Stomach smooth muscle (tissue), 2 donors: ENCODE measurements around the gene NID2.
A peak's percentile ranks its signal among the peaks of the same experiment; 100 is the strongest.

Experiments
- H3K27ac ChIP-seq: one replicate; pipeline ENCODE4 v1.7.0; 2013; ENCODE audit warnings: mild to moderate bottlenecking, low read length, inconsistent platforms
- H3K27me3 ChIP-seq, 2 donors: one replicate each; pipeline ENCODE4 v1.7.0; 2013; ENCODE audit warnings: low read length in 2 of 2; ENCODE audit not compliant: insufficient read depth in 2 of 2, control insufficient read depth in 1 of 2
- H3K36me3 ChIP-seq, 2 donors: one replicate each; pipeline ENCODE4 v1.7.0; 2013; ENCODE audit warnings: low read length in 2 of 2; ENCODE audit not compliant: control insufficient read depth in 2 of 2, insufficient read depth in 2 of 2
- H3K4me1 ChIP-seq: one replicate; pipeline ENCODE4 v1.7.0; 2013; ENCODE audit warnings: low read length; ENCODE audit not compliant: control insufficient read depth, insufficient read depth
- H3K4me3 ChIP-seq, 2 donors: one replicate each; pipeline ENCODE4 v1.7.0; 2013; ENCODE audit warnings: low read length in 2 of 2
- H3K9ac ChIP-seq, 2 donors: one replicate each; pipeline ENCODE4 v1.7.0; 2013; ENCODE audit warnings: low read length in 2 of 2, mild to moderate bottlenecking in 1 of 2
- H3K9me3 ChIP-seq, 2 donors: one replicate each; pipeline ENCODE4 v1.7.0; 2013; ENCODE audit warnings: low read length in 2 of 2; ENCODE audit not compliant: control insufficient read depth in 2 of 2
- donor health status: healthy.
- donor health status: Pancreatic carcinoma.

Gene NID2

DNA sequence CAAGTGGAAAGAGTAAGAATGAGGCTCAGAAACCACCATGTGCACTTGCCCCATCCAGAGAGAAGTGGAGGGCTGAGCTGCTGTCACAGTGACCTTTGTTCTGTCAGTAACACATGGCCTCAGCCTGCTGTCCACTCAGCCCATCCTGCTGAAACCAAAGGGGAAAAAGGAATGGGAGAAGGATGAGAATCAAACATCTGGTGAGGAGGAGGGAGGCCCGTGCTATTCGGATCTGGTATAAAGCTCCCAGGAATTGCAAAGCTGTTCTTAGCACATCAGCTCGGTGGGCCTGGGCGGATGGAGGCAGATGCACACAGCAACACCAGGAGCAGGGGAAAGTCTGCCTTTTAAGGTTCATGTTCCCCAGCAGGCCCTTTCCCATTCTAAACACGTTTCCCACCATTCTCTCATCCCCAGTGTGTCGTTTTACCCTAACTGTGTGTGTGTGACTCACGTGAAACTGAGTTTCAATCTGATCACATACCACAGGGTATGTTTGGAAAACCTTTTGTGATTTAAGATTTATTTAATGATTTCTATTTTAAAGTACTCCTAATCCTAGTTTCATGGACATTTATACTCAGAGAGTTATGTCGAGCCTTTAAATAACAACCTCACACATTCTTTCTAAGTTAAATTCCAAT is 42.7 kb downstream of the NID2 start:
- H3K27me3 ChIP-seq = no peaks in the 10 kb centered on the region
- peaks cover 20% of the 10 kb centered on the region for H3K4me1 ChIP-seq
- peaks cover 18 to 40% of the 10 kb centered on the region in 2 donors for H3K36me3 ChIP-seq
- H3K27ac ChIP-seq = no peak overlapping the region
- no peak overlapping the region for H3K4me3 ChIP-seq
- no peaks in the 10 kb centered on the region for H3K9me3 ChIP-seq
- H3K9ac ChIP-seq = no peak overlapping the region

DNA sequence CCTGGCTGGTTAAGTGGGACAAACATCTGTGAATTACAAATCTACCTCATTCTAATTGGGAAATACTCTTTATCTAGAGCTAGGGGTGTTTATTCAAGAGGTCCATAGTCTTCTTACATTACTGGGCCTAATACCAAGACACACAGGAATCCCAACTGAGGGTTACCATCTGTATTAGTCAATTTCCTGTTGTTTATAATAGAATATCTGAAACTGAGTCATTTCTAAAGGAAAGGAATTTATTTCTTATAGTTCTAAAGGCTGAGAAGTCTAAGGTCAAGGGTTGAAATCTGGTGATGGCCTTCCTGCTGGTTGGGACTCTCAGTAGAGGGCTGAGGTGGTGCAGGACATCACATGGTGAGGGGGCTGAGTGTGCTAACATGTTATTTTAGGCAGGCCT is 43.5 kb downstream of the NID2 start:
- H3K9me3 ChIP-seq = no peaks in the 10 kb centered on the region
- no peak overlapping the region for H3K9ac ChIP-seq
- peaks cover 15% of the 10 kb centered on the region for H3K4me1 ChIP-seq
- no peak overlapping the region for H3K27ac ChIP-seq
- no peaks in the 10 kb centered on the region for H3K27me3 ChIP-seq
- peaks cover 15 to 40% of the 10 kb centered on the region in 2 donors for H3K36me3 ChIP-seq
- H3K4me3 ChIP-seq = no peak overlapping the region

DNA sequence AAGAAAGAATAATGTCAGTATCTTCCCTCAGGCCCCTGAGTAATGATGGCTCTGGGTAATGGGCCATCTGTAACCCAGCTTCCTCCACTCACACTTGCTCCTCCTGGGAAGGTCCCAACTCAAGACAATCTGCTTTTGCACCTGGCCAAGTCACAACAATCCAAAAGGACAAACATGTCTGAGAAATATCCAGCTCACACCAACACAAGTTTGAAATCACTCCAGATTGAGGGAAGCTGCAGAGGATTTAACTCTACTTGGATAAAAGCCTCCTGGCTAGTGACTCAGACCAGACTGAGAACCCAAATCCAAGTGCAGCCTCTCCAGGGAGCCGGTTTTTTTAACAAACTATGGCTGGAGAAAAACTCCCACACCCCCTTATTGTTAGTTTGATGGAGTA is 45.3 kb downstream of the NID2 start:
- H3K9ac ChIP-seq = no peak overlapping the region
- H3K9me3 ChIP-seq = no peaks in the 10 kb centered on the region
- H3K27ac ChIP-seq = no peak overlapping the region
- peaks cover 32 to 48% of the 10 kb centered on the region in 2 donors for H3K36me3 ChIP-seq
- peaks cover 15% of the 10 kb centered on the region for H3K4me1 ChIP-seq
- H3K4me3 ChIP-seq = no peak overlapping the region
- no peaks in the 10 kb centered on the region for H3K27me3 ChIP-seq

DNA sequence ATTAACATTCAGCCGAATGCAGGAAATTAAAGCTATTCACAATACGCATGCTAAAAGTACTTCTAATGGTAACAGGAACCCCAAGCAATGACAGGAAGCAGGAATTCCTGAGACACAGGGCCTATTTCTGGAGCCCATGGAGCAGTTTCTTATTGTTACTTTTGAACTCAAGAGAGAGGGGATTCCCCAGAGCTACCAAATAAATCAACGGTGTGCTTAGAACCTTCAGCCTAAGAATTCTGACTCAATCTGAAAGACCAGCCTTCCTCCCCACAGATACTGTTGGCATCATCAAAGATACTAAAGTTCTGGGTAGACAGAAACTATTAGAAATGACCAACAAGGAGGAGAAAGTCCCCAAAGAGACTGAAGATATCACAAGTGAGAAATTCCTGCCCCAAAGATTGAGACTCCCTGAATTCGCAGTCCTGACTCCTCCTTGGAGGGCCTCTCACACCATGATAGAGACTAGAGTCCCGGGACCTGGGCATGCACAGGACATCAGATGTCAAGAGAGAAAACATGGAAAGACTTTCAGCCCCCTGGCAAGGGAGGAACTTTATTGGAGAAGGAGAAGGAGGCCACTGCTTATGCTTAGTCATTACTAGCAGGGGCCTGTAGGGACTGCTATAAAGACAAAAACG is 46.8 kb downstream of the NID2 start:
- H3K27ac ChIP-seq = peak overlapping the region; percentile 18
- no peak overlapping the region for H3K9ac ChIP-seq
- H3K4me3 ChIP-seq = no peak overlapping the region
- no peaks in the 10 kb centered on the region for H3K27me3 ChIP-seq
- no peaks in the 10 kb centered on the region for H3K9me3 ChIP-seq
- H3K4me1 ChIP-seq = peaks cover 16% of the 10 kb centered on the region
- H3K36me3 ChIP-seq = peaks cover 30 to 47% of the 10 kb centered on the region in 2 donors

DNA sequence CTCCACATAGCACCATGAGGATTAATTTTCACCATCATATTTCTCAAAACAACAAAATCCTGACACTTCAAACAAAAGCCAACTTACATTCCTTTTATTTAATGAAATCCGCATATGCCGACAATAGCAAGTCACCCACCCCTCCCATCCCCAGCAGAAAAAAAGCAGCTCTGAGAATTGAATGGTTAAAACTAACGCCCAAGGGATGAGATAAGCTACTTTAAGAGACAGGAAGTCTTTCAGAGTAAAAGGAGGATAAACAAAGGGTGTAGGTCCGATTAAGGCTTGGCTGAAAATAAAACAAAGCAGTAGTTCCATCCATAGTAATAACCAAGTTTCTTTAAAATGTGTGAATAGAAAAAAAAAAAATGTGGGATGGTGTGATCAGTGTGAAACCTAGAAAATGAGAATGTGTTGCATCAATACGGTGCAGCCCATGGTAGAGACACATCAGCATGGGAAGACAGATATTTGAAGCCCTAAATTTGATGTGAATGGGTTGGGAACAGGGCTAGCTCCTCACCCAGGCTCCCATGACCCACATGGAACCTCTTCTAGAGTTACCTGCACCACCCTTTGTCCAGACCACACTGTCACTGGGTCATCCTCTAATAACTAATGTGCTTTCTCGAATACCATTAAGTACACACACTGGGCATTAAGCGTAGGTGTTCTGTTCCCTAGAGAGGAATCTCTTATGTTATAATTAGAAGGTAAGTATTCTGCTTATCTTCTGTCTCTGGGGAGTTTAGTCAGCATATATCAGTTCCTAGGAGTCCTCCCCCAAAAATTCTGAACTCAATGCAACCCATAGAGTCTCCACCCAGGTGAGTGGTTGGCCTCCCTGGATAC is 47.8 kb downstream of the NID2 start:
- Histone ChIP-seq H3K27me3 (no peaks in the 10 kb centered on the region), H3K36me3 (peaks cover 34 to 48% of the 10 kb centered on the region in 2 donors), H3K27ac (no peak overlapping the region), H3K9me3 (no peaks in the 10 kb centered on the region), H3K9ac (no peak overlapping the region), H3K4me3 (no peak overlapping the region), H3K4me1 (peaks cover 17% of the 10 kb centered on the region)

DNA sequence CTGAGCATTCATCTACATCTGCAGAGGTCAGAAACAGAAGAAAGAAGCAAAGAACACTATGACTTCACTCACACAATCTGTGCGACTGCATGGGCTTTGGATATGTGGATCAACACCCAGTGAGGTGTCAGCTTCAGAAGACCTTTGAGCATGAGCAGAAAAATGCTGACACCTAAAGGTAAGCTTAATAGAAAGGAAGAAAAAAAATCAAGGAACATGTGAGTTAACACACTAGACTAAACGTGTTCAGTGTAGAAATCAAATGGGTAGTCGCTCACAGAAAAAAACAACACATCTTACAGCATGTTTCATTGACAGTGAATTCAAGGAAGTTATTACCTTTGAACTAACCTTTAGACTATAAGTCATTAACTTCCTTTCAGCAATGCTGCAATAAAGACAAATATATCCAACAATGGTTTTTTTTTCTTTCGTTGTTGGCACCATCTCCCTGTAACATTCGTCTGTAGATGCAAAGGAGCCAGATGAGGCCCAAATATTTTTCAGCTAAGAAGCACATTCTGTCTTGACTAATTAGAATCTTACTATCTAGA is 48.6 kb downstream of the NID2 start:
- H3K4me1 ChIP-seq = peaks cover 22% of the 10 kb centered on the region
- no peak overlapping the region for H3K4me3 ChIP-seq
- peaks cover 39 to 47% of the 10 kb centered on the region in 2 donors for H3K36me3 ChIP-seq
- H3K9ac ChIP-seq = no peak overlapping the region
- H3K27ac ChIP-seq = no peak overlapping the region
- H3K27me3 ChIP-seq = no peaks in the 10 kb centered on the region
- no peaks in the 10 kb centered on the region for H3K9me3 ChIP-seq

DNA sequence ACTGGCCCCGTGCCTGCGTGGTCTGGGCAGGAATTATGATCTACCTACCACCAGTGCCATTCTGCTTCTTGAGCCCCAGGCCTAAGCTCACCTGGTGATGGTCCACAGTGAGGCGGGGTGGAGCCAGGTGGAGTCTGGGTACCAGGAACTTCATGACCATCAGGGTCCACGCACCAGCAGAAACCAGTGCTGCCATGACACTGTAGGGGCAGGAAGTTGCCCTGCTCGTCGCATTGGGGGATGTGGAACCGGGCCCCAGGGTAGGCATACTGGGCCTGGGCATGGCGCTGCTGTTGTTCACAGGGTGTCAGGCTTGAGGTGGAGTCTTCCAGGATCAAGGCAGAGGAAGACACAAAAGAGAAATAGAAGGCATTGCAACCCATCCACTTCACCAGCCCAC is 49.9 kb downstream of the NID2 start:
- Histone ChIP-seq H3K27me3 (no peaks in the 10 kb centered on the region), H3K9ac (no peak overlapping the region), H3K27ac (no peak overlapping the region), H3K4me3 (no peak overlapping the region), H3K4me1 (peaks cover 22% of the 10 kb centered on the region), H3K9me3 (no peaks in the 10 kb centered on the region), H3K36me3 (peaks cover 47 to 53% of the 10 kb centered on the region in 2 donors)

DNA sequence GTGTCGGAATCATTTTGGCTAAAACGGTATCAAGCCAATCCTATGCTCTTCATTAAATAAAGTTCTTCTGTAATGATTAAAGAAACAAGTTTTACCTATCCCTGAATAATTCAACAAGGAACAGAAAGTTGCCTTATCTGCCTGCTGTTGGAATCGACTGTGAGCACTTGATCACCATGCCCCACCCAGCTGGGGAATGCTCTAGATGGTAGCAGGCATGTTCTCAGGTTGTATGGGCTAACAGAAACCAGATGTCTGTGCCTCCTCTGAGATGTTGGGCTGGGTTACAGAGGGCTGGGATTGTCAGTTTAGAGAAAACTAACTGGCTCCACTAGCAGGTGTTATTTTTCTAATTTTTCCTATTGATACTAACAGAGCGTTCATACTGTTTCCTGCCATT is 50.6 kb downstream of the NID2 start:
- H3K9me3 ChIP-seq = no peaks in the 10 kb centered on the region
- H3K36me3 ChIP-seq = peaks cover 51 to 60% of the 10 kb centered on the region in 2 donors
- no peaks in the 10 kb centered on the region for H3K27me3 ChIP-seq
- H3K4me3 ChIP-seq = no peak overlapping the region
- no peak overlapping the region for H3K27ac ChIP-seq
- no peak overlapping the region for H3K9ac ChIP-seq
- H3K4me1 ChIP-seq = peaks cover 16% of the 10 kb centered on the region

DNA sequence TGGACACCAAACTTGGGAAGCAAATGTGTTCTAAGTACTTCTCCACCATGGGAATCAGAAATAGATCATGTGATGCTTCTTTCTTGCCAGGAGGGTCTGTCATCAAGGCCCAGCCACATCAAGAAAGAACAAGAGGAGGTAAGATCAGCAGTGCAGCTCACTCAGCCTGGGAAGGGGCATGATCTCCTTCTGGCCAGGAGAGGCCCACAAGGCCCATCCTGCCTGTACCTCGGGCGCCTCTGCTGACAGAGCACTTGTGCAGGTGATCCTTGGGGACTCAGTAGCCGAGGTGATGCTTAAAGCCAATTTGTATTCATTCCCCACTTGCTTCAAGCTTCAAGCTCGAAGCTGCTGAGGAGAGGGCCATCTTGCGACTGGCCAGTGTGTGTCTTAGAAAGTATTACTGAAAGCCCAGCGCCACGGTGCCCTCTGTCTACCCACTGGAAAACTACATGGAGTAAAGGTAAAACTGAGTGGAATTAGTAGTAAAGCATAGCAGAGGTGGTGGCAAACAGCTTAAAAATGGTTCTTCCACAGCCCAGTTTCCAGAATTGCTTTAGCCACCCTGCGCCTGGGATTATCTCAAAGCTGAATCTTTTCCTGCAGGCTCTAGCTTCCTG is 53.3 kb downstream of the NID2 start:
- Histone ChIP-seq H3K27me3 (no peaks in the 10 kb centered on the region), H3K4me1 (peaks cover 20% of the 10 kb centered on the region), H3K9me3 (no peaks in the 10 kb centered on the region), H3K36me3 (peaks cover 68 to 78% of the 10 kb centered on the region in 2 donors), H3K4me3 (no peak overlapping the region), H3K27ac (peak overlapping the region; percentile 24), H3K9ac (no peak overlapping the region)

DNA sequence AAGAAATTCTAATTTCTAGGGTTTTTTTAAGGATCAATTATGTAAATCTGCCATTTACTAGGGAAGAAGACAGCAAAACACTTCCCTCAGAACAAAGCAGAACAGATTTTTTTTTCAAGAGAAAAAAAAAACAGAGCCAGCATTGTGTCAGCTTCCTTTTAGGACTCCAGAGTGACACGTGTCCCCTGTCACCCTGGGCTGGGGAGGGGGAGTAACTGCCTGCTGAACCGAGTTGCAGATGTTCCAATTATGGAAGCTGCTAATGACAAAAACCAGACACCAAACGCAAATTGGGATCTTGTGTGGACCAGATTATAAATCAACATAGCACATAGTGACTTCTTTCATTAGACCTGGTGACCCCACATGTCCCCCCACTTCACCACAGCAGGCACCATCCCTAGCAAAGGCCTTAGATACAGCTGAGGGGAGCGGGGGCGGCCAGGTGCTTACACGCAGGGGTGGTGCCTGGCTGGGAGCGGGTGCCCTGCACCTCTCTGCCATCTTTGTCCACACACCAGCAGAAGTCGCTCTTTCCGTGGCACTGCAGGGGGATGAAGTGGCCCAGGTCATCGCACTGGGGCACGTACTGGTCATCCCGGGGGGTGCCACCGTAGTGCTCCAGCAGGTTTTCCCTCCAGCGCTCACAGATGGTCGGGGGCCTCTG is 54.1 kb downstream of the NID2 start:
- Histone ChIP-seq H3K4me1 (peaks cover 20% of the 10 kb centered on the region), H3K27ac (no peak overlapping the region), H3K36me3 (peaks cover 66 to 74% of the 10 kb centered on the region in 2 donors), H3K9me3 (no peaks in the 10 kb centered on the region), H3K4me3 (no peak overlapping the region), H3K27me3 (no peaks in the 10 kb centered on the region), H3K9ac (no peak overlapping the region)
